ENCODE results near the gene CACNA1S. TPM values are rescaled to one million over a fixed set of nuclear protein-coding genes. Genes with fewer than 3 reads are reported as not detected.

Gene CACNA1S
- total RNA-seq, 2 experiments from 2014 or later: not detected

GRCh38 chr1:201105688-201106087 is 6.5 kb downstream of the CACNA1S start:
- Mint-ChIP-seq H3K4me1 (ENCODE audit: low read depth) (no peaks in the 10 kb centered on the region), H3K4me3 (no peak overlapping the region), H3K9me3 (no peaks in the 10 kb centered on the region), H3K36me3 (ENCODE audit: low read depth) (no peaks in the 10 kb centered on the region), H3K27me3 (no peaks in the 10 kb centered on the region), H3K27ac (no peak overlapping the region)
- Histone ChIP-seq H3K27me3 (ENCODE audit: control insufficient read depth in 1 of 2, insufficient read depth in 2 of 2, low read length in 2 of 2) (no peaks in the 10 kb centered on the region), H3K27ac (ENCODE audit: low read depth in 1 of 2, low read length in 2 of 2) (no peak overlapping the region), H3K9me3 (ENCODE audit: control insufficient read depth in 1 of 2, insufficient read depth in 1 of 2, low read length in 2 of 2) (no peaks in the 10 kb centered on the region), H3K36me3 (ENCODE audit: insufficient read depth, low read length) (no peaks in the 10 kb centered on the region), H3K4me1 (ENCODE audit: insufficient read depth, low read length) (no peaks in the 10 kb centered on the region), H3K4me3 (ENCODE audit: low read length) (no peak overlapping the region)
- ChIA-PET POLR2A (no interaction called here), CTCF (no interaction called here)
- intact Hi-C loops (cut with DNase I, micrococcal nuclease): no loop called here
- ATAC-seq (ENCODE audit: poor library complexity) (no peak), DNase-seq (no peak)
- no peak for TF ChIP-seq CTCF (IDR thresholded peaks at IDR 0.05)

- H3K4me1 ChIP-seq (ENCODE audit: insufficient read depth, low read length): no peaks in the 10 kb centered on the region
- H3K4me3 ChIP-seq (ENCODE audit: low read length): no peak overlapping the region
- H3K27ac Mint-ChIP-seq: no peak overlapping the region
- ChIA-PET CTCF (no interaction called here), POLR2A (no interaction called here)
- H3K4me1 Mint-ChIP-seq (ENCODE audit: low read depth): no peaks in the 10 kb centered on the region
- no peaks in the 10 kb centered on the region for H3K27me3 Mint-ChIP-seq
- intact Hi-C loops (cut with DNase I, micrococcal nuclease): no loop called here
- H3K27me3 ChIP-seq (ENCODE audit: control insufficient read depth in 1 of 2, insufficient read depth in 2 of 2, low read length in 2 of 2): no peaks in the 10 kb centered on the region
- no peaks in the 10 kb centered on the region for H3K36me3 Mint-ChIP-seq (ENCODE audit: low read depth)
- no peak for DNase-seq
- no peaks in the 10 kb centered on the region for H3K9me3 ChIP-seq (ENCODE audit: control insufficient read depth in 1 of 2, insufficient read depth in 1 of 2, low read length in 2 of 2)
- no peaks in the 10 kb centered on the region for H3K9me3 Mint-ChIP-seq
- H3K27ac ChIP-seq (ENCODE audit: low read depth in 1 of 2, low read length in 2 of 2): no peak overlapping the region
- no peak for TF ChIP-seq CTCF (IDR thresholded peaks at IDR 0.05)
- no peaks in the 10 kb centered on the region for H3K36me3 ChIP-seq (ENCODE audit: insufficient read depth, low read length)
- no peak for ATAC-seq (ENCODE audit: poor library complexity)
- H3K4me3 Mint-ChIP-seq: no peak overlapping the region
Measured at GRCh38 chr1:201104141-201104540, 8.1 kb downstream of the CACNA1S start.

GRCh38 chr1:201103666-201104065 is 8.6 kb downstream of the CACNA1S start:
- Mint-ChIP-seq H3K4me3 (no peak overlapping the region), H3K4me1 (ENCODE audit: low read depth) (no peaks in the 10 kb centered on the region), H3K27me3 (no peaks in the 10 kb centered on the region), H3K36me3 (ENCODE audit: low read depth) (no peaks in the 10 kb centered on the region), H3K27ac (no peak overlapping the region), H3K9me3 (no peaks in the 10 kb centered on the region)
- Histone ChIP-seq H3K36me3 (ENCODE audit: insufficient read depth, low read length) (no peaks in the 10 kb centered on the region), H3K27ac (ENCODE audit: low read depth in 1 of 2, low read length in 2 of 2) (no peak overlapping the region), H3K4me1 (ENCODE audit: insufficient read depth, low read length) (no peaks in the 10 kb centered on the region), H3K4me3 (ENCODE audit: low read length) (no peak overlapping the region), H3K9me3 (ENCODE audit: control insufficient read depth in 1 of 2, insufficient read depth in 1 of 2, low read length in 2 of 2) (no peaks in the 10 kb centered on the region), H3K27me3 (ENCODE audit: control insufficient read depth in 1 of 2, insufficient read depth in 2 of 2, low read length in 2 of 2) (no peaks in the 10 kb centered on the region)
- DNase-seq: no peak
- POLR2A ChIA-PET: no interaction called here
- no peak for TF ChIP-seq CTCF (IDR thresholded peaks at IDR 0.05)
- CTCF ChIA-PET: no interaction called here
- no peak for ATAC-seq (ENCODE audit: poor library complexity)
- intact Hi-C loops (cut with DNase I, micrococcal nuclease): no loop called here
